ENCODE results near the gene GDF9. TPM values are rescaled to one million over a fixed set of nuclear protein-coding genes. Genes with fewer than 3 reads are reported as not detected.
A peak's percentile ranks its signal among the peaks of the same experiment; 100 is the strongest.

The GDF9 gene
- polyA plus RNA-seq, 1 experiment = 0.15 TPM

GRCh38 chr5:132822650-132823480, 43.4 kb downstream of the GDF9 start:
- CTCF ChIA-PET = interaction anchor here (0.6 to 8.2 kb wide), 5 partner anchors 28 to 276 kb away, joined by 3 to 147 read pairs (median 5); no protein-coding TSS in a partner anchor
- no peak overlapping the region for H3K27ac ChIP-seq (ENCODE audit: low read depth, low read length)
- POLR2A ChIA-PET = no interaction called here

GRCh38 chr5:132821791-132822190, 44.5 kb downstream of the GDF9 start:
- CTCF ChIA-PET = interaction anchor here (0.6 to 8.2 kb wide), 8 partner anchors 14 to 434 kb away, joined by 3 to 147 read pairs (median 16); no protein-coding TSS in a partner anchor
- no peaks in the 10 kb centered on the region for H3K27me3 ChIP-seq (ENCODE audit: control insufficient read depth, insufficient read depth, low read length)
- DNase-seq (ENCODE audit: low read depth, low spot score) = peak; percentile 53
- no peak overlapping the region for H3K27ac ChIP-seq (ENCODE audit: low read depth, low read length)
- no peaks in the 10 kb centered on the region for H3K9me3 ChIP-seq (ENCODE audit: control insufficient read depth, insufficient read depth, low read length)
- no peak overlapping the region for H3K4me3 ChIP-seq (ENCODE audit: low read depth, low read length)
- no peak for TF ChIP-seq CTCF (IDR thresholded peaks at IDR 0.05; ENCODE audit: low read depth, low read length)
- POLR2A ChIA-PET = interaction anchor here (0.7 kb wide), 1 partner anchor 1247 kb away, joined by 6 read pairs; no protein-coding TSS in a partner anchor

More at GRCh38 chr5:132822650-132823480, 43.4 kb downstream of the GDF9 start:
- Histone ChIP-seq H3K4me3 (ENCODE audit: low read depth, low read length) (no peak overlapping the region), H3K9me3 (ENCODE audit: control insufficient read depth, insufficient read depth, low read length) (no peaks in the 10 kb centered on the region), H3K27me3 (ENCODE audit: control insufficient read depth, insufficient read depth, low read length) (no peaks in the 10 kb centered on the region)
- DNase-seq (ENCODE audit: low read depth, low spot score) = no peak
- TF ChIP-seq CTCF (IDR thresholded peaks at IDR 0.05; ENCODE audit: low read depth, low read length) = no peak

- no peak for TF ChIP-seq CTCF (IDR thresholded peaks at IDR 0.05; ENCODE audit: low read depth, low read length)
- Histone ChIP-seq H3K4me3 (ENCODE audit: low read depth, low read length) (no peak overlapping the region), H3K9me3 (ENCODE audit: control insufficient read depth, insufficient read depth, low read length) (no peaks in the 10 kb centered on the region), H3K27ac (ENCODE audit: low read depth, low read length) (no peak overlapping the region), H3K27me3 (ENCODE audit: control insufficient read depth, insufficient read depth, low read length) (no peaks in the 10 kb centered on the region)
- ChIA-PET CTCF (interaction anchor here (0.6 to 8.2 kb wide), 23 partner anchors 9 to 434 kb away, joined by 3 to 147 read pairs (median 6); partner anchors contain the start of genes IRF1 and SHROOM1), POLR2A (interaction anchor here (1.8 kb wide), 1 partner anchor 45 kb away, joined by 4 read pairs; the partner anchor contains the start of genes GDF9 and UQCRQ)
- no peak for DNase-seq (ENCODE audit: low read depth, low spot score)
These were observed 44.9 kb downstream of the GDF9 start for GRCh38 chr5:132821350-132821749.

- no peaks in the 10 kb centered on the region for H3K27me3 ChIP-seq (ENCODE audit: control insufficient read depth, insufficient read depth, low read length)
- TF ChIP-seq CTCF (IDR thresholded peaks at IDR 0.05; ENCODE audit: low read depth, low read length) = peak; percentile 95
These were observed 46.0 kb downstream of the GDF9 start for GRCh38 chr5:132820162-132820754.

More at GRCh38 chr5:132820162-132820754, 46.0 kb downstream of the GDF9 start:
- no peaks in the 10 kb centered on the region for H3K9me3 ChIP-seq (ENCODE audit: control insufficient read depth, insufficient read depth, low read length)
- ChIA-PET CTCF (interaction anchor here (0.6 to 8.2 kb wide), 87 partner anchors 10 to 1553 kb away, joined by 3 to 147 read pairs (median 5); partner anchors contain the start of genes AFF4, CCNI2, GDF9 and IL4), POLR2A (interaction anchor here (0.7 to 1.8 kb wide), 3 partner anchors 36 to 65 kb away, joined by 4 to 7 read pairs (median 4); partner anchors contain the start of genes GDF9 and UQCRQ)
- DNase-seq (ENCODE audit: low read depth, low spot score) = peak; percentile 85
- H3K4me3 ChIP-seq (ENCODE audit: low read depth, low read length) = no peak overlapping the region
- H3K27ac ChIP-seq (ENCODE audit: low read depth, low read length) = peak overlapping the region; percentile 39

Measured in AG04450 (cell line).